ENCODE results near the gene FAM78A.
"Not testable (repeated sequence)": the region's sequence is repeated elsewhere in the genome, so short reads cannot be mapped to it uniquely, and the experiment has no call there.

The FAM78A gene

GRCh38 chr9:131262327-131263032, 13.8 kb downstream of the FAM78A start:
- no peak for DNase-seq

GRCh38 chr9:131260751-131261452, 15.4 kb downstream of the FAM78A start:
- DNase-seq = no peak

GRCh38 chr9:131259916-131260597, 16.3 kb downstream of the FAM78A start:
- no peak for DNase-seq

GRCh38 chr9:131259432-131259898, 16.8 kb downstream of the FAM78A start:
- no peak for DNase-seq

GRCh38 chr9:131258698-131259431, 17.4 kb downstream of the FAM78A start:
- DNase-seq = no peak

- DNase-seq = no peak
Measured at GRCh38 chr9:131258186-131258585, 18.1 kb downstream of the FAM78A start.

GRCh38 chr9:131257266-131258025, 18.9 kb downstream of the FAM78A start:
- no peak for DNase-seq

GRCh38 chr9:131255676-131256197, 20.6 kb downstream of the FAM78A start:
- DNase-seq = no peak

- DNase-seq = no peak
Measured at GRCh38 chr9:131254626-131255025, 21.7 kb downstream of the FAM78A start.

GRCh38 chr9:131253891-131254491, 22.3 kb downstream of the FAM78A start:
- DNase-seq = no peak

- no peak for DNase-seq
Measured at GRCh38 chr9:131252120-131252519, 24.2 kb downstream of the FAM78A start.

- DNase-seq = no peak
Measured at GRCh38 chr9:131246618-131247017, 29.7 kb downstream of the FAM78A start.

- DNase-seq = not testable (repeated sequence)
Measured at GRCh38 chr9:131244331-131244730, 32.0 kb downstream of the FAM78A start.

- no peak for DNase-seq
Measured at GRCh38 chr9:131240047-131240921, 36.0 kb downstream of the FAM78A start.

GRCh38 chr9:131239161-131239975, 36.9 kb downstream of the FAM78A start:
- DNase-seq = no peak

- DNase-seq = no peak
Measured at GRCh38 chr9:131238402-131239021, 37.8 kb downstream of the FAM78A start.

- DNase-seq = peak; percentile 25
Measured at GRCh38 chr9:131237931-131238401, 38.3 kb downstream of the FAM78A start.

- no peak for DNase-seq
Measured at GRCh38 chr9:131237291-131237690, 39.0 kb downstream of the FAM78A start.

- DNase-seq = no peak
Measured at GRCh38 chr9:131236761-131237160, 39.5 kb downstream of the FAM78A start.
